ENCODE results near the gene AP1S2.

The AP1S2 gene

GRCh38 chrX:15856636-15857035 lies 2.0 kb upstream of the AP1S2 start:
- H3K4me3 ChIP-seq (ENCODE audit: low read depth, low read length), result no peak overlapping the region
- no peak for TF ChIP-seq CTCF (IDR thresholded peaks at IDR 0.05)

DNA sequence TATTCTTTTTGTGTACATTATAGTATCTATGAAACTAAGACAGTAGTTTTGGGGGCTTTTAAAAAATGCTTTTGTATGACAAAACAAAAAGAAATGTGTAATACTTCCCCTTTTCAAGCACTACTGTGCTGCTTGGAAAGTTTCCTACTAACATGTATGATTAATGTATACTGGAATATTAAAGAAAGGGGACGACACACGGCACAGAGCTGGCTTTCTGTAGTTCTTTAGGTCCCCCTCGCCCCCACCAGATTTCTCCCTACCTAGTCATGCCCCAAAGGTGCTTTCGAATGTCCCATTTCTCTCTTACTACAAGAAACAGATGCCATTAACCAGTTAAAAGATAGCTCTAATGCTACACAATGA lies 1.6 kb upstream of the AP1S2 start:
- no peak for TF ChIP-seq CTCF (IDR thresholded peaks at IDR 0.05)
- Histone ChIP-seq H3K4me1 (peaks cover 4% of the 10 kb centered on the region), H3K4me3 (ENCODE audit: low read depth, low read length) (no peak overlapping the region), H3K9ac (no peak overlapping the region), H3K79me2 (no peaks in the 10 kb centered on the region), H3K4me2 (ENCODE audit: low read length) (no peak overlapping the region), H3K36me3 (ENCODE audit: control insufficient read depth, insufficient read depth, low read length) (no peaks in the 10 kb centered on the region), H2AFZ (peak overlapping the region; percentile 88), H3K9me3 (ENCODE audit: control insufficient read depth, low read length) (no peaks in the 10 kb centered on the region), H3K27me3 (ENCODE audit: control insufficient read depth, insufficient read depth, low read length) (no peaks in the 10 kb centered on the region), H3K27ac (peak overlapping the region; percentile 90)

More at GRCh38 chrX:15856636-15857035, 2.0 kb upstream of the AP1S2 start:
- no peaks in the 10 kb centered on the region for H3K79me2 ChIP-seq
- no peak overlapping the region for H3K4me2 ChIP-seq (ENCODE audit: low read length)
- H3K9ac ChIP-seq, result no peak overlapping the region
- H3K36me3 ChIP-seq (ENCODE audit: control insufficient read depth, insufficient read depth, low read length), result no peaks in the 10 kb centered on the region
- peaks cover 4% of the 10 kb centered on the region for H3K4me1 ChIP-seq
- H3K9me3 ChIP-seq (ENCODE audit: control insufficient read depth, low read length), result no peaks in the 10 kb centered on the region
- H3K27ac ChIP-seq, result no peak overlapping the region
- H2AFZ ChIP-seq, result peak overlapping the region; percentile 88
- H3K27me3 ChIP-seq (ENCODE audit: control insufficient read depth, insufficient read depth, low read length), result no peaks in the 10 kb centered on the region

DNA sequence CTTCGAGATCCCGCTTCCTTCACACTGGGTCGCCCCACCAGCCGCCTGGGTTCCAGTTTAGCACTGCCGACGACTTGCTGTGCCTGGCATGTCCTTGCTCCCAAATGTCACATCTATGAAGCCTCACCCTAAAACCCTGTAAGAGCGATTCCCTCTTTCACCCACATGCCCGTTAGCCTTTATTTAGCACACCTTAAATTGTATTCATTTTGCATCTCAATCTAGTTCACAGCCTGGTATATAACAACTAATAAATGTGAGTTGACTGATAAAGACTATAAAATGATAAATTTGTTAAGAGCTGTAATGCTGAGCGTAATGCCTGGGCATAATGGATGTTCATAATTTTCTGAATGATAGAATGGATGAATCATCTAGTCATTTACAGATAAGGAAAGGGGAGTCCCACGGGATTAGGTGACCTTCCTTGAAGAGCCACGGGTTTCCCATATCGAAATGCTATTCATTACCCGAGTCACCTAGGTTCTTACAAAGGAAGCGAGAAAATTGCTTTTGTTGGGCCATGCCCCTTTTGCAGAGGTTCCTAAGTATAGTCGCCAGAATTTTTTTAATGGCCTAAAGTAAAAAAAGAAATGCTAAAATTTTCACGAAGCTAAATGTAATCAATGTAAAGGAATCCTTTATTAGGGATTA lies 1.1 kb upstream of the AP1S2 start:
- Histone ChIP-seq H3K27ac (peak overlapping the region; percentile 90), H3K36me3 (ENCODE audit: control insufficient read depth, insufficient read depth, low read length) (no peaks in the 10 kb centered on the region), H3K9me3 (ENCODE audit: control insufficient read depth, low read length) (no peaks in the 10 kb centered on the region), H3K9ac (no peak overlapping the region), H3K79me2 (no peaks in the 10 kb centered on the region), H3K4me1 (peaks cover 4% of the 10 kb centered on the region), H3K4me3 (ENCODE audit: low read depth, low read length) (peak overlapping the region; percentile 69), H3K4me2 (ENCODE audit: low read length) (peak overlapping the region; percentile 59), H2AFZ (peak overlapping the region; percentile 88), H3K27me3 (ENCODE audit: control insufficient read depth, insufficient read depth, low read length) (no peaks in the 10 kb centered on the region)
- TF ChIP-seq CTCF (IDR thresholded peaks at IDR 0.05), result no peak

DNA sequence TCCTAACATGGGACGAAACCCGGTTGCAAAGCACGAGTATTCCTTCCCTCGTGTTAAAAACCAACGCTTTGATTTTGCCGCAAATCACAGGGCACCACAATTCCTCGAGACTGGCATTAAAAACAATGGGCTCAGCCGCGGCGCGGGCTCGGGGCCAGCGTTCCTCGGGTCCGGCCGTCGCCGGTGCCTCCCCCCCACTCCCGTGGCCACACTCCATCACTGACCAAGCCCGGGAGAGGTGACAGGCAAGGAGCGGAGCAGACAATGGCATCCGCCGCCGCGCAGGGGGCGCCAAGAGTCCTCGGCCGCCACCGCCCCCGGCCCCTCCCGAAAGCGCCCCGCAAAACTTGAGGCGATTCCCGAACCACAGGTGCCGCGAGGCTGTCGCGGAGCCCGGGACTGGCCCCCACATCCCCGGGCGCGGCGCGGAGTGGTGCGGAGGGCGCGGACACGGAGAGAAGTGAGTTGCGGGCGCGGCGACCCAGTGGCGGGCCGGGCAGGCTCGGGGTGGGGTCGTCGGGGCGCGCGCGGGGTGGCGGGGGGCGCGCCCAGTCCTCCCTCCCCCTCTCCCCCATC lies 445 bp downstream of the AP1S2 start:
- H2AFZ ChIP-seq, result peak overlapping the region; percentile 68
- peak overlapping the region; percentile 78 for H3K4me2 ChIP-seq (ENCODE audit: low read length)
- H3K9me3 ChIP-seq (ENCODE audit: control insufficient read depth, low read length), result no peaks in the 10 kb centered on the region
- no peak overlapping the region for H3K9ac ChIP-seq
- H3K4me3 ChIP-seq (ENCODE audit: low read depth, low read length), result peak overlapping the region; percentile 62
- H3K27me3 ChIP-seq (ENCODE audit: control insufficient read depth, insufficient read depth, low read length), result no peaks in the 10 kb centered on the region
- peaks cover 4% of the 10 kb centered on the region for H3K4me1 ChIP-seq
- no peaks in the 10 kb centered on the region for H3K36me3 ChIP-seq (ENCODE audit: control insufficient read depth, insufficient read depth, low read length)
- H3K27ac ChIP-seq, result peak overlapping the region; percentile 63
- TF ChIP-seq CTCF (IDR thresholded peaks at IDR 0.05), result peak; percentile 43
- no peaks in the 10 kb centered on the region for H3K79me2 ChIP-seq
